Stimulated activated memory B cell treated with anti-CD40 and anti-IgM and Interleukin-4, amounts not matched to agents 10 μg/mL and 1 μg/mL and 100 μg/mL, for 72 hours (primary cell): ENCODE data around the gene RYR3.
A peak's percentile ranks its signal among the peaks of the same experiment; 100 is the strongest.

Experiments
- ATAC-seq: fragments of 150-1000 bp; cut with Tn5 transposase; 2 replicates; pipeline ENCODE4 v1.10.0; 2021
- H3K27ac Mint-ChIP-seq: one replicate; pipeline ENCODE4 v1.8.0; 2022; ENCODE audit warnings: mild to moderate bottlenecking, mixed read lengths
- H3K27me3 Mint-ChIP-seq: one replicate; pipeline ENCODE4 v1.8.0; 2022; ENCODE audit warnings: mixed read lengths
- H3K36me3 Mint-ChIP-seq: one replicate; pipeline ENCODE4 v1.8.0; 2022; ENCODE audit warnings: mixed read lengths
- H3K4me1 Mint-ChIP-seq: one replicate; pipeline ENCODE4 v1.8.0; 2022; ENCODE audit warnings: mixed read lengths
- H3K4me3 Mint-ChIP-seq: one replicate; pipeline ENCODE4 v1.8.0; 2022; ENCODE audit warnings: mild to moderate bottlenecking, moderate library complexity, mixed read lengths
- H3K9me3 Mint-ChIP-seq: one replicate; pipeline ENCODE4 v1.8.0; 2022; ENCODE audit warnings: mixed read lengths

Gene RYR3

GRCh38 chr15:33310481-33311311 is at the start of gene RYR3:
RYR3 (plus strand) TSS chr15:33310967; CDS start chr15:33311046, 79 bp downstream.
- H3K4me3 Mint-ChIP-seq: no peak within 1 kb of the TSS
- no peak within 1 kb of the TSS for H3K27ac Mint-ChIP-seq
- no peaks in the 10 kb centered on the region for H3K9me3 Mint-ChIP-seq
- H3K36me3 Mint-ChIP-seq: no peaks in the 10 kb centered on the region
- H3K27me3 Mint-ChIP-seq: peaks cover 42% of the 10 kb centered on the region
- ATAC-seq: peak; percentile 29
- no peaks in the 10 kb centered on the region for H3K4me1 Mint-ChIP-seq

DNA sequence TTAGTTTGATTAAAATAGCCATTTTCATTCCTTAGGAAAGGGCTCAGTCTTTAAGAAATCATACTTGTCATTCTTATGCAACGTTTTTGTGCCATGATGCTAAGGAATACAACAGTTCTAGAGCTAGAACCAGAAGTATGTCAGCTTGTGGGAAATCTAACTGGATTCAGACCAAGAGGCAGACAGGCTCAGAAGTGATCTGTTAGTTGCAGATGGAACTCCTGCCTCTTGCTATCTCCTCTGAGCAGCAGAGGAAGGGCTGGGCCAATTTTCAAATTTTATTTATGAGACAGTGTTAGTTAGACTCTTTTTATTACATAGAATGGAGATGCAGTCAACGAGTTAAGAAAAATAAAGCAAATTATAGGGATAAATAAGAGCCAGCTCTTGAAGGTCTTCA is 48.5 kb upstream of the RYR3 start:
- Mint-ChIP-seq H3K4me1 (no peaks in the 10 kb centered on the region), H3K4me3 (no peak overlapping the region), H3K27me3 (no peaks in the 10 kb centered on the region), H3K9me3 (peaks cover 4% of the 10 kb centered on the region), H3K36me3 (no peaks in the 10 kb centered on the region), H3K27ac (no peak overlapping the region)
- ATAC-seq: no peak

- Mint-ChIP-seq H3K9me3 (peaks cover 7% of the 10 kb centered on the region), H3K27me3 (peaks cover 30% of the 10 kb centered on the region), H3K27ac (no peak overlapping the region), H3K4me3 (no peak overlapping the region), H3K4me1 (no peaks in the 10 kb centered on the region), H3K36me3 (no peaks in the 10 kb centered on the region)
- no peak for ATAC-seq
These were observed 33.1 kb upstream of the RYR3 start for GRCh38 chr15:33277689-33278088.

- Mint-ChIP-seq H3K27ac (no peak overlapping the region), H3K4me3 (no peak overlapping the region), H3K36me3 (no peaks in the 10 kb centered on the region), H3K4me1 (no peaks in the 10 kb centered on the region), H3K27me3 (peaks cover 16% of the 10 kb centered on the region), H3K9me3 (peaks cover 6% of the 10 kb centered on the region)
- ATAC-seq: no peak
These were observed 31.8 kb upstream of the RYR3 start for GRCh38 chr15:33278816-33279612.

- no peak for ATAC-seq
- no peak overlapping the region for H3K27ac Mint-ChIP-seq
- H3K4me1 Mint-ChIP-seq: no peaks in the 10 kb centered on the region
- H3K4me3 Mint-ChIP-seq: no peak overlapping the region
- peaks cover 4% of the 10 kb centered on the region for H3K9me3 Mint-ChIP-seq
- no peaks in the 10 kb centered on the region for H3K36me3 Mint-ChIP-seq
- peaks cover 11% of the 10 kb centered on the region for H3K27me3 Mint-ChIP-seq
These were observed 31.1 kb upstream of the RYR3 start for GRCh38 chr15:33279613-33280205.

GRCh38 chr15:33282226-33283020 is 28.3 kb upstream of the RYR3 start:
- H3K27ac Mint-ChIP-seq: no peak overlapping the region
- ATAC-seq: no peak
- H3K36me3 Mint-ChIP-seq: no peaks in the 10 kb centered on the region
- H3K9me3 Mint-ChIP-seq: no peaks in the 10 kb centered on the region
- no peaks in the 10 kb centered on the region for H3K4me1 Mint-ChIP-seq
- no peak overlapping the region for H3K4me3 Mint-ChIP-seq
- H3K27me3 Mint-ChIP-seq: peaks cover 3% of the 10 kb centered on the region

GRCh38 chr15:33283576-33283975 is 27.2 kb upstream of the RYR3 start:
- Mint-ChIP-seq H3K36me3 (no peaks in the 10 kb centered on the region), H3K4me3 (no peak overlapping the region)
- ATAC-seq: no peak

GRCh38 chr15:33284336-33284735 is 26.4 kb upstream of the RYR3 start:
- Mint-ChIP-seq H3K27ac (no peak overlapping the region), H3K4me1 (no peaks in the 10 kb centered on the region), H3K4me3 (no peak overlapping the region), H3K36me3 (no peaks in the 10 kb centered on the region), H3K9me3 (no peaks in the 10 kb centered on the region), H3K27me3 (no peaks in the 10 kb centered on the region)
- ATAC-seq: no peak

More at GRCh38 chr15:33283576-33283975, 27.2 kb upstream of the RYR3 start:
- Mint-ChIP-seq H3K27me3 (no peaks in the 10 kb centered on the region), H3K27ac (no peak overlapping the region), H3K9me3 (no peaks in the 10 kb centered on the region), H3K4me1 (no peaks in the 10 kb centered on the region)

- no peaks in the 10 kb centered on the region for H3K9me3 Mint-ChIP-seq
- H3K4me1 Mint-ChIP-seq: no peaks in the 10 kb centered on the region
- ATAC-seq: no peak
- H3K36me3 Mint-ChIP-seq: no peaks in the 10 kb centered on the region
- no peak overlapping the region for H3K27ac Mint-ChIP-seq
- H3K27me3 Mint-ChIP-seq: no peaks in the 10 kb centered on the region
- H3K4me3 Mint-ChIP-seq: no peak overlapping the region
These were observed 18.0 kb upstream of the RYR3 start for GRCh38 chr15:33292717-33293307.

GRCh38 chr15:33293713-33294334 is 16.9 kb upstream of the RYR3 start:
- no peaks in the 10 kb centered on the region for H3K36me3 Mint-ChIP-seq
- no peak overlapping the region for H3K4me3 Mint-ChIP-seq
- ATAC-seq: no peak
- H3K27me3 Mint-ChIP-seq: no peaks in the 10 kb centered on the region
- H3K4me1 Mint-ChIP-seq: no peaks in the 10 kb centered on the region
- no peak overlapping the region for H3K27ac Mint-ChIP-seq
- H3K9me3 Mint-ChIP-seq: no peaks in the 10 kb centered on the region

DNA sequence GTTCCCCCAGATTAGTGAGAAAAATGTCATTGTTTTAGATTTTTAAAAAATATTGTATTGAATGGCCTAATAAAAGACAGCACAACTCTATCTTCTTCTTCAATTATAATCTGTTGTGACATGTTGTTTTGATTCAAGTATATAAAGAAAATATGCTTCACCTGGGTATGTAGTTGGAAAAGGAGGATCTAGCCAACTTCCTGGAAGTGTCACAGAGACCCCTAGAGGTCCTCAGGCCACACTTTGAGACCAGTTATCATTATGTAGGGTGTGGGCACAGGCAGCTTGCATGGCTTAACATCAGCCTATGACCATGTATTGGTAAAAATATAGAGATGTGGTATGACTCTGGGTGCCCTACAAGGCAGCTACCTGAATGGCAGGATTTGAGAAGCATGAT is 14.7 kb upstream of the RYR3 start:
- no peaks in the 10 kb centered on the region for H3K36me3 Mint-ChIP-seq
- no peaks in the 10 kb centered on the region for H3K27me3 Mint-ChIP-seq
- H3K4me1 Mint-ChIP-seq: no peaks in the 10 kb centered on the region
- no peak overlapping the region for H3K4me3 Mint-ChIP-seq
- no peak for ATAC-seq
- no peaks in the 10 kb centered on the region for H3K9me3 Mint-ChIP-seq
- H3K27ac Mint-ChIP-seq: no peak overlapping the region

- no peak overlapping the region for H3K27ac Mint-ChIP-seq
- no peaks in the 10 kb centered on the region for H3K9me3 Mint-ChIP-seq
- H3K36me3 Mint-ChIP-seq: no peaks in the 10 kb centered on the region
- H3K4me3 Mint-ChIP-seq: no peak overlapping the region
- no peak for ATAC-seq
- no peaks in the 10 kb centered on the region for H3K27me3 Mint-ChIP-seq
- no peaks in the 10 kb centered on the region for H3K4me1 Mint-ChIP-seq
These were observed 13.9 kb upstream of the RYR3 start for GRCh38 chr15:33296856-33297255.

DNA sequence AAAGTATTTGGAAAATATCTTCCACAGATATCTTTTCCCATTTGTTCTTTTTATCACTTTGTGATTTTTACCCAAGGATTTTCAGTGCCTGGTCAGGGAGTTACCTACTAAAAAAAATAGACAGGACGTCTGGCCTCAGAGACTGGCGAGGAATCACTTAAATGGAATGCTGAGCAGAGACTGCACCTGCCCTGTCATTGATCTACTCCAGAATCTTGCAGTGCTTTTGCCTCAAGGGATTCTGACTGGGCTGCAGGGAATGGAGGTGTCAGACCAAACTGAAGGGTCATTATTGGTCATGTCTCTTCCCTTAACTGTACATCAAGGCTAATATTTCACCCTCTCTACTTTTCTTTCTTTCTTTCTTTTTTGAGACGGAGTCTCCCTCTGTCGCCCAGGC is 12.1 kb upstream of the RYR3 start:
- Mint-ChIP-seq H3K27ac (no peak overlapping the region), H3K4me3 (no peak overlapping the region), H3K36me3 (no peaks in the 10 kb centered on the region)

GRCh38 chr15:33304924-33305323 is 5.8 kb upstream of the RYR3 start:
- Mint-ChIP-seq H3K36me3 (no peaks in the 10 kb centered on the region), H3K27me3 (peaks cover 11% of the 10 kb centered on the region), H3K4me1 (no peaks in the 10 kb centered on the region), H3K27ac (no peak overlapping the region), H3K9me3 (peaks cover 4% of the 10 kb centered on the region), H3K4me3 (no peak overlapping the region)
- ATAC-seq: no peak

More for the DNA sequence above, 12.1 kb upstream of the RYR3 start:
- H3K4me1 Mint-ChIP-seq: no peaks in the 10 kb centered on the region
- H3K9me3 Mint-ChIP-seq: peaks cover 4% of the 10 kb centered on the region
- H3K27me3 Mint-ChIP-seq: no peaks in the 10 kb centered on the region
- ATAC-seq: no peak
